Colonic mucosa (tissue), 4 donors: Measurements from ENCODE around the gene PTBP2. TPM values are rescaled to one million over a fixed set of nuclear protein-coding genes. Genes with fewer than 3 reads are reported as not detected.
"Not testable (repeated sequence)": the region's sequence is repeated elsewhere in the genome, so short reads cannot be mapped to it uniquely, and the experiment has no call there.

ENCODE experiments used
- DNase-seq: peaks from one replicate; pipeline ENCODE4 v3.0.0-alpha.2; 2020
- H3K27ac ChIP-seq: fragments of 200-600 bp; one replicate; pipeline ENCODE4 v1.8.0; 2021
- H3K27me3 ChIP-seq: fragments of 200-600 bp; one replicate; pipeline ENCODE4 v1.8.0; 2021
- H3K36me3 ChIP-seq: fragments of 200-600 bp; one replicate; pipeline ENCODE4 v1.8.0; 2021
- H3K4me1 ChIP-seq: fragments of 200-600 bp; one replicate; pipeline ENCODE4 v1.8.0; 2021; ENCODE audit warnings: mild to moderate bottlenecking
- H3K4me3 ChIP-seq: fragments of 200-600 bp; one replicate; pipeline ENCODE4 v1.8.0; 2021
- H3K9ac ChIP-seq, 2 donors: one replicate each; pipeline ENCODE4 v1.7.0; 2013; ENCODE audit warnings: control low read depth in 2 of 2, low read depth in 2 of 2, low read length in 2 of 2
- H3K9me3 ChIP-seq: fragments of 200-600 bp; one replicate; pipeline ENCODE4 v1.8.0; 2021
- CTCF ChIP-seq: fragments of 200-600 bp; IDR thresholded peaks from one replicate; pipeline ENCODE4 v1.8.0; 2022; ENCODE audit warnings: antibody characterized with exemption, mild to moderate bottlenecking
- intact Hi-C: fragments of 100-400 bp; cut with DNase I; formaldehyde crosslinking; loops from one replicate; pipeline ENCODE4 v1.14.1; 2022
- total RNA-seq, 2 donors: library from RNA; stranded (reverse); fragmentation: NEBNext Ultra II Directional in 1 of 2; extraction: Animal tissue kit (Norgen Biotek cat#: 25700) in 1 of 2; gene quantifications; one replicate each; pipeline ENCODE4 v1.2.1, GENCODE V29; 2021
- donor health status: healthy.
- donor health status: DM: no; HTN: no; CAD: no.
- donor health status: DM: no; HTN: no; CAD: no.

PTBP2 gene
- total RNA-seq, 2 donors from 2014 or later = 9.1 to 17.0 TPM

DNA sequence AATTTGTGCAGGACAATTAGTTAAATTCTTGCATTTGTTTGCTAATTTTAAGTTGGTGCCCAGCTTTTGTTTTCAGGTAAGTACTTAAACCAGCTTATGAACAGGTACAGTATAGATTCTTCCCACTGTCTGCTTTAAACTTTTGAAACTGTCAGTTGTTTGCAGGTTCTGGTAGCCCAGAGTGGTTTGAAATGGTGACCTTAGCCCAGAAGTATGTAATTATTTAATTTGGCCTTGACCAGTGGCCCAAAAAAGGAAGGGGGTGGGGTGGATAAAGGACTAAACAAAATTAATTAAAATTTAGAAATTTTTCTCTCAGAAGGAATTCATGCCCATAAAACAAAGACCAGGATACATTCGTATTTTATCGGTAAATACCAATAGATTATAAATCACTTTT, 69.0 kb downstream of the PTBP2 start:
- no peaks in the 10 kb centered on the region for H3K9me3 ChIP-seq
- no peaks in the 10 kb centered on the region for H3K27me3 ChIP-seq
- intact Hi-C loops = no loop called here
- no peaks in the 10 kb centered on the region for H3K36me3 ChIP-seq
- H3K9ac ChIP-seq = no peak overlapping the region
- no peaks in the 10 kb centered on the region for H3K4me1 ChIP-seq
- H3K27ac ChIP-seq = no peak overlapping the region
- H3K4me3 ChIP-seq = no peak overlapping the region
- no peak for DNase-seq
- no peak for TF ChIP-seq CTCF

DNA sequence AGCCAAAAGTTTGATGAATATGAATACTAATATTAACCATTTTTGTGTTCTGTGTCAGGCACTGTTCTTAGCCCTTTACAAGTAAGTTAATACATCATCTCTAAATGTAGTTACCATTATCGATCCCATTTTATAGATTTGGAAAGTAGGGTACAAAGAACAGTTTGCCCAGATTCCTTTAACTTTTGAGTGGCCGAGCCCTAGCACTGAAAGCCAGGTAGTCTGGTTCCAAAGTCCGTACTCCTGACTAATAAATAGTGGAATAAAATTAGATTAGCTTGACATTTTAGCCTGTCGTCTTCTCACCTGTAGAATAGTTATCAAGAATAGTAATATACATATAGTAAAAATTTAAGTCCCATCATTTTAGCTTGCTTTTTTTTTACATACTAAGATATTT, 70.6 kb downstream of the PTBP2 start:
- intact Hi-C loops = no loop called here
- DNase-seq = no peak
- Histone ChIP-seq H3K36me3 (no peaks in the 10 kb centered on the region), H3K9me3 (no peaks in the 10 kb centered on the region), H3K27me3 (no peaks in the 10 kb centered on the region), H3K4me3 (no peak overlapping the region), H3K9ac (no peak overlapping the region), H3K4me1 (no peaks in the 10 kb centered on the region), H3K27ac (no peak overlapping the region)
- TF ChIP-seq CTCF = no peak

DNA sequence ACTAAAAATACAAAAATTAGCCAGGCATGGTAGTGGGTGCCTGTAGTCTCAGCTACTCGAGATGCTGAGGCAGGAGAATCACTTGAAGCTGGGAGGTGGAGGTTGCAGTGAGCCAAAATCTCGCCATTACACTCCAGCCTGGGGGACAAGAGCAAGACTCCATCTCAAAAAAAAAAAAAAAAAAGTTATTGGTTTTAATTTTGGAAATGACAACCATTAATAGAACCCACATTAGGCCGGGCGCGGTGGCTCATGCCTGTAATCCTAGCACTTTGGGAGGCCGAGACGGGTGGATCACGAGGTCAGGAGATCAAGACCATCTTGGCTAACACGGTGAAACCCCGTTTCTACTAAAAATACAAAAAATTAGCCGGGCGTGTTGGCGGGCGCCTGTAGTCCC, 80.1 kb downstream of the PTBP2 start:
- H3K9ac ChIP-seq, DNase-seq, intact Hi-C loops, H3K27ac ChIP-seq, H3K4me3 ChIP-seq, H3K36me3 ChIP-seq, H3K9me3 ChIP-seq, H3K4me1 ChIP-seq, H3K27me3 ChIP-seq: not testable (repeated sequence)

DNA sequence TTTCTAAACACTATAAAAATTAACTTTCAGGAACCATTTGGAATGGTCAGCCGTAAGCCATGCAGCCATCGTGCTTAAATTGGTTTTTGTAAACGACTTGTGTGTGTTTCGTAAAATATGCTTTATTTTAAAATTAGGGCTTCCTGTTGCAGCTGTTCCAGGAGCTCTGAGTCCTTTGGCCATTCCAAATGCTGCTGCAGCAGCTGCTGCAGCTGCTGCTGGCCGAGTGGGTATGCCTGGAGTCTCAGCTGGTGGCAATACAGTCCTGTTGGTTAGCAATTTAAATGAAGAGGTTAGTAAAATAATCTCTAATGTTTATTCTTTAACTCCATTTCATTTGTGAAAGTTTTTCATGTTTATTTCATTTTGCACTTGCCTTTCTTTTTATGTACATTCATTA, 83.1 kb downstream of the PTBP2 start:
- Histone ChIP-seq H3K27me3 (no peaks in the 10 kb centered on the region), H3K4me1 (no peaks in the 10 kb centered on the region), H3K9ac (no peak overlapping the region), H3K9me3 (no peaks in the 10 kb centered on the region), H3K27ac (no peak overlapping the region), H3K4me3 (no peak overlapping the region), H3K36me3 (no peaks in the 10 kb centered on the region)
- intact Hi-C loops = no loop called here
- TF ChIP-seq CTCF = no peak
- no peak for DNase-seq

DNA sequence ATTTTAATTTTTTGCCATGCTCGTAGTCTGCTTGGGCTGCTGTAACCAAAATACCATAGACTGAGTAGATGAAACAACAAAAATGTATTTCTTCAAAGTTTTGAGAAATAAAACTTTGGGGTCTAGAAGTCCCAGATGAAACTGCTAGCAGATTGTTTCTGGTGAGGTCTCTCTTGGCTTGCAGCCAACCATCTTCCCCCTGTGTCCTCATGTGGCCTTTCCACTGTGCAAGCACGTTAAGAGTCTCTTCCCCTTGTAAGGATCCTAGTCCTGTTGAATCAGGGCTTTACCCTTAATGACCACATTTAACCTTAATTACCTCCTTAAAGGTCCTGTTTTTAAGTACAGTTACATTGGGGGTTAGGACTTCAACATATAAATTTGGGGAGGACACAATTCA, 86.6 kb downstream of the PTBP2 start:
- TF ChIP-seq CTCF = no peak
- Histone ChIP-seq H3K4me3 (no peak overlapping the region), H3K9ac (no peak overlapping the region), H3K27me3 (no peaks in the 10 kb centered on the region), H3K4me1 (no peaks in the 10 kb centered on the region), H3K9me3 (no peaks in the 10 kb centered on the region), H3K27ac (no peak overlapping the region), H3K36me3 (no peaks in the 10 kb centered on the region)
- intact Hi-C loops = no loop called here
- no peak for DNase-seq

GRCh38 chr1:96815914-96816313, 94.3 kb downstream of the PTBP2 start:
- no peak for DNase-seq
- H3K27ac ChIP-seq = no peak overlapping the region
- no peaks in the 10 kb centered on the region for H3K27me3 ChIP-seq
- H3K9ac ChIP-seq = no peak overlapping the region
- H3K4me1 ChIP-seq = no peaks in the 10 kb centered on the region
- no peaks in the 10 kb centered on the region for H3K9me3 ChIP-seq
- no peaks in the 10 kb centered on the region for H3K36me3 ChIP-seq
- intact Hi-C loops = no loop called here
- no peak for TF ChIP-seq CTCF
- no peak overlapping the region for H3K4me3 ChIP-seq
